ENCODE results near the gene LIN7A. TPM values are rescaled to one million over a fixed set of nuclear protein-coding genes. Genes with fewer than 3 reads are reported as not detected.

Gene LIN7A
- total RNA-seq, 3 donors from 2014 or later, result 0.36 to 4.1 (median 3.1) TPM

GRCh38 chr12:80846952-80847351 is 90.8 kb downstream of the LIN7A start:
- no peak for TF ChIP-seq CTCF (IDR thresholded peaks at IDR 0.05)
- Histone ChIP-seq H3K9me3 (no peaks in the 10 kb centered on the region), H3K4me3 (no peak overlapping the region), H3K36me3 (ENCODE audit: low read depth) (no peaks in the 10 kb centered on the region), H3K4me1 (ENCODE audit: low read depth) (no peaks in the 10 kb centered on the region)
- intact Hi-C loops (cut with DNase I, micrococcal nuclease), result no loop called here
- no peak for ATAC-seq
- no peak for DNase-seq

- intact Hi-C loops (cut with DNase I, micrococcal nuclease), result no loop called here
- no peak for ATAC-seq
- no peak for DNase-seq
- H3K4me3 ChIP-seq, result no peak overlapping the region
- no peaks in the 10 kb centered on the region for H3K4me1 ChIP-seq (ENCODE audit: low read depth)
- no peaks in the 10 kb centered on the region for H3K9me3 ChIP-seq
- no peak for TF ChIP-seq CTCF (IDR thresholded peaks at IDR 0.05)
- H3K36me3 ChIP-seq (ENCODE audit: low read depth), result no peaks in the 10 kb centered on the region
Observed at GRCh38 chr12:80845639-80846038, 92.1 kb downstream of the LIN7A start.

- DNase-seq (no peak), ATAC-seq (no peak)
- no peaks in the 10 kb centered on the region for H3K9me3 ChIP-seq
- no peaks in the 10 kb centered on the region for H3K4me1 ChIP-seq (ENCODE audit: low read depth)
- no peak for TF ChIP-seq CTCF (IDR thresholded peaks at IDR 0.05)
- intact Hi-C loops (cut with DNase I, micrococcal nuclease), result no loop called here
- H3K4me3 ChIP-seq, result no peak overlapping the region
- no peaks in the 10 kb centered on the region for H3K36me3 ChIP-seq (ENCODE audit: low read depth)
Observed at GRCh38 chr12:80843969-80844368, 93.8 kb downstream of the LIN7A start.

- ATAC-seq (no peak), DNase-seq (no peak)
- no peak for TF ChIP-seq CTCF (IDR thresholded peaks at IDR 0.05)
- Histone ChIP-seq H3K4me3 (no peak overlapping the region), H3K9me3 (no peaks in the 10 kb centered on the region), H3K36me3 (ENCODE audit: low read depth) (no peaks in the 10 kb centered on the region), H3K4me1 (ENCODE audit: low read depth) (no peaks in the 10 kb centered on the region)
- intact Hi-C loops (cut with DNase I, micrococcal nuclease), result no loop called here
Observed at GRCh38 chr12:80838708-80839107, 99.0 kb downstream of the LIN7A start.

GRCh38 chr12:80838024-80838658 is 99.6 kb downstream of the LIN7A start:
- intact Hi-C loops (cut with DNase I, micrococcal nuclease), result no loop called here
- DNase-seq (no peak), ATAC-seq (no peak)
- Histone ChIP-seq H3K4me3 (no peak overlapping the region), H3K36me3 (ENCODE audit: low read depth) (no peaks in the 10 kb centered on the region), H3K4me1 (ENCODE audit: low read depth) (no peaks in the 10 kb centered on the region), H3K9me3 (no peaks in the 10 kb centered on the region)
- no peak for TF ChIP-seq CTCF (IDR thresholded peaks at IDR 0.05)
